GM20000 (cell line): ENCODE results near the gene ITGB1BP1.
"Not testable (repeated sequence)": the region's sequence is repeated elsewhere in the genome, so short reads cannot be mapped to it uniquely, and the experiment has no call there.

Experiments
- DNase-seq: peaks from one replicate; pipeline ENCODE4 v3.0.0; 2012; ENCODE audit warnings: low spot score
- TF ChIP-seq, protein P1 (sequence below): IDR thresholded peaks from 2 replicates; pipeline ENCODE4 v1.5.1; 2012; ENCODE audit warnings: mild to moderate bottlenecking, control low read depth; ENCODE audit errors: extremely low read depth, missing control alignments

The ITGB1BP1 gene

DNA sequence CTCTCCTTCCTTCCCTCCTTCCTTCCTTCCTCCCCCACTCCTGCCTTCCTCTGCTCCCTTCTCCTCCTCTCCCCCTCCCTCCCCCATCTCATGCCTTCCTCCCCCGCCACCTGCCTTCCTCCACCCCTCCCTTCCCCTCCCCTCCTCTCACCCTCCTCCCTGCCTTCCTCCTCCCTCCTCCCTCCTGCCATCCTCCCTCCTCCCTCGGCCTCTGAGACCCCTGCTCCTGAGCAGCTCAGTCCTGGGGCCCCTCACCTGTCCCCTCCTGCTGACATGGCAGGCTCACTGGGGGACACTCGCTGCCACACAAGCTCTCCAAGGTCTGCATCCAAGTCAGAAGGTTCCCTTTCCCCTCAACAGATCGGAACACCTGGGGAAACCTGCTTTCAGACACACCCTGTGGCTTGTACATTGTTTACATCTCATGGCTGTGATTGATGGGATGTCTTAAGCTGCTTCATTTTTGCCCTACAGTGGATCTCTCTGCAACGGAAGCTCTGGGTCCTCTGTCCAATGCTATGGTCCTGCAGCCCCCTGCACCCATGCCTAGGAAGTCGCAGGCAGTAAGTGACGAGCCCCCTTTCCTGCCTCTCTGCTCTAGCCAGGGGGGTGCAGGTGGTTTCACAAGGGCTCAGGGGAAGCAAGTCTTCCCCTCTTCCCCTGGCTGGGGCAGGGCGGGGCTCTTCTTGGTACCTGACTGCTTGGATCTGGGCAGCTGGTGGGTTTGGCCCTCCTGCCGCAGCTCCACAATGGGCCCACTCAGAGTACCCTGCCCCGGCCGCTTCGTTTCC is 22.9 kb downstream of the ITGB1BP1 start:
- TF ChIP-seq, protein P1, sequence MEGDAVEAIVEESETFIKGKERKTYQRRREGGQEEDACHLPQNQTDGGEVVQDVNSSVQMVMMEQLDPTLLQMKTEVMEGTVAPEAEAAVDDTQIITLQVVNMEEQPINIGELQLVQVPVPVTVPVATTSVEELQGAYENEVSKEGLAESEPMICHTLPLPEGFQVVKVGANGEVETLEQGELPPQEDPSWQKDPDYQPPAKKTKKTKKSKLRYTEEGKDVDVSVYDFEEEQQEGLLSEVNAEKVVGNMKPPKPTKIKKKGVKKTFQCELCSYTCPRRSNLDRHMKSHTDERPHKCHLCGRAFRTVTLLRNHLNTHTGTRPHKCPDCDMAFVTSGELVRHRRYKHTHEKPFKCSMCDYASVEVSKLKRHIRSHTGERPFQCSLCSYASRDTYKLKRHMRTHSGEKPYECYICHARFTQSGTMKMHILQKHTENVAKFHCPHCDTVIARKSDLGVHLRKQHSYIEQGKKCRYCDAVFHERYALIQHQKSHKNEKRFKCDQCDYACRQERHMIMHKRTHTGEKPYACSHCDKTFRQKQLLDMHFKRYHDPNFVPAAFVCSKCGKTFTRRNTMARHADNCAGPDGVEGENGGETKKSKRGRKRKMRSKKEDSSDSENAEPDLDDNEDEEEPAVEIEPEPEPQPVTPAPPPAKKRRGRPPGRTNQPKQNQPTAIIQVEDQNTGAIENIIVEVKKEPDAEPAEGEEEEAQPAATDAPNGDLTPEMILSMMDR, result no peak
- DNase-seq, result no peak

DNA sequence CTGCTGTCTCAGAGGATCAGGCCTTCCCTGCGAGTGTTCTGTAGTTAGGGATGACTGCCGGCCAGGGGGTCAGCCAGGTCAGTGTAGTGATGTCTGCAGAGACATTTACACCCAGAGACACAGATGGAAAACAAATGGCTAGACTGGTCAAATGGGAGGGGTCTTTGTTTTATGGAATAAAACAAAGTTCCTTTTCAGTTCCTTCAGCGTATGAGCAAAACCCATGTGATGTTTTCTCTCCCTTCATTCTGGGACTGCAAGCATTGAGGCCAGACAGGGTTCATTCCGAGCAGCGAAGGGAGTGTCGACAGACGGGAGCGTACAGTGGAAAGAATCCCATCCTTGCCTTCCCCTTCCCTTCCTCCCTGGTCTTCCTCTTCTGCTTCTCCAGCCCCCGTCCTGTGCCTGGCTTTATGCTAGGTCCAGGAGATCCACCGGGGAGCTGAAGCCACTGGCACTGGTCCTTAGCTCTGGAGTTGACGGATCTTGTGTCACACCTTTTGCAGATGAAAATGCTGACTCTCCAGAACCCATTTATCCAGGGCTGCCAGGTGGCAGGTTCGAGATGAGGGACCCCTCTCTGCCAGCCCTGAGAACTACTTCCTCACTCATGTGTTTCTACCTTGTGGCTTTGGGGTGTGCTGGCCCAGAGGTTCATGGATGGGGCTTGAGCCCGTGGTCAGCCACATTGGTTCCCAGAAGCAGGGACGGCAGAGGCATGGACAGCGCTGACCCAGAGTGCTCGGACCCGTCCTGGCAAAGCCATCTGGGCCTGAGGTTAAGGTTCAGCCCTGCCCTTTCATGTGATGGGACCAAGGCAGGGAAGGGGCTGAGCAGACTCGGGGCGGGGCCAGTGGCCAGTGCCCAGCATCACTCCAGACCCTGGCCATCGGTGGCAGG is 24.2 kb downstream of the ITGB1BP1 start:
- TF ChIP-seq, protein P1, result no peak
- DNase-seq, result no peak

DNA sequence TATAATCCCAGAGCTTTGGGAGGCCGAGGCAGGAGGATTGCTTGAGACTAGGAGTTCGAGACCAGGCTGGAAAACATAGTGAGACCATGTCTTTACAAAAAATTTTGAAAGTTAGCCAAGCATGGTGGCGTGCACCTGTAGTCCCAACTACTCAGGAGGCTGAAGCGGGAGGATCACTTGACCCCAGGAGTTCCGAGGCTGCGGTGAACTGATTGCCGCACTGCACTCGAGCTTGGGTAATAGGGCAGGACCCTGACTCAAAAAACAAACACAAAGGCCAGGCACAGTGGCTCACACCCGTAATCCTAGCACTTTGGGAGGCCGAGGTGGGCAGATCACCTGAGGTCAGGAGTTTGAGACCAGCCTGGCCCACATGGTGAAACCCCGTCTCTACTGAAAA is 25.1 kb downstream of the ITGB1BP1 start:
- not testable (repeated sequence) for DNase-seq

DNA sequence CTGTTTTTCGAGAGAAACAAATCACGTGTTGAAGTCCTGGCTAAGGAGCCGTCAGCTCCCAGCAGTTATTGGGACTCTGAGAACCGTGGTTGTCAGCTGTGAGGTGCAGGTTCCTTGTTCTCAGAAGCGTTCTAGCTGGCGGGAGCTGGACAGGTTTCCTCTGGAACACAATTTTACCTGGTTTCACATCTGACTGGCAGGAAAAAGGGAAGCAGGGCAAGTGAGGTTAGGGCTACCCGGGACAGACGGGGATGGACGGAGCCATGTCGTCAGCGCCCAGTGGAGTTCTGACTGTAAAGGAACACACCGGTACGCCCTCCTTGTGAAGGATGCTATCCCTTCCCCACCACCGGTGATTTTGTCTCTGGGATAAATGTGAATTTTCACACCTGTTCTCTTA is 26.1 kb downstream of the ITGB1BP1 start:
- TF ChIP-seq, protein P1, result no peak
- no peak for DNase-seq

DNA sequence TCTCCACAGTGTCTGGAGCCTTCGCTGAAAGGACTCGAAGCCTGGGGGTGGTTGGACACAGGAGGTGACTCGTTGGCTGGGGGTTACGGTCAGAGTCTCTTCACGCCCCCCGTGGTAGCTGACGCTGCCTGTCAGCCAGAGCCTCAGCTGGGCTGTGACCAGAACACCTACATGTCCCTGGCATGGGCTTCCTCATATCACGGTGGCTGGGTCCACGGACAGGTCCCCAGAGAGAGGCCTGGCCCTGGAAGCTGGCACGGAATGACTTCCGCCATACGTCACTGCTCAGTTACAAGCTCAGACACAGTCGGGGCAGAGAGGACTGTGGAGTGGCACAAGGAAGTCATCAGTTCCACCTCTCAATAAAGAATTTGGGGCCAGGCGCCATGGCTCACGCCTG is 28.5 kb downstream of the ITGB1BP1 start:
- TF ChIP-seq, protein P1, result no peak
- no peak for DNase-seq

DNA sequence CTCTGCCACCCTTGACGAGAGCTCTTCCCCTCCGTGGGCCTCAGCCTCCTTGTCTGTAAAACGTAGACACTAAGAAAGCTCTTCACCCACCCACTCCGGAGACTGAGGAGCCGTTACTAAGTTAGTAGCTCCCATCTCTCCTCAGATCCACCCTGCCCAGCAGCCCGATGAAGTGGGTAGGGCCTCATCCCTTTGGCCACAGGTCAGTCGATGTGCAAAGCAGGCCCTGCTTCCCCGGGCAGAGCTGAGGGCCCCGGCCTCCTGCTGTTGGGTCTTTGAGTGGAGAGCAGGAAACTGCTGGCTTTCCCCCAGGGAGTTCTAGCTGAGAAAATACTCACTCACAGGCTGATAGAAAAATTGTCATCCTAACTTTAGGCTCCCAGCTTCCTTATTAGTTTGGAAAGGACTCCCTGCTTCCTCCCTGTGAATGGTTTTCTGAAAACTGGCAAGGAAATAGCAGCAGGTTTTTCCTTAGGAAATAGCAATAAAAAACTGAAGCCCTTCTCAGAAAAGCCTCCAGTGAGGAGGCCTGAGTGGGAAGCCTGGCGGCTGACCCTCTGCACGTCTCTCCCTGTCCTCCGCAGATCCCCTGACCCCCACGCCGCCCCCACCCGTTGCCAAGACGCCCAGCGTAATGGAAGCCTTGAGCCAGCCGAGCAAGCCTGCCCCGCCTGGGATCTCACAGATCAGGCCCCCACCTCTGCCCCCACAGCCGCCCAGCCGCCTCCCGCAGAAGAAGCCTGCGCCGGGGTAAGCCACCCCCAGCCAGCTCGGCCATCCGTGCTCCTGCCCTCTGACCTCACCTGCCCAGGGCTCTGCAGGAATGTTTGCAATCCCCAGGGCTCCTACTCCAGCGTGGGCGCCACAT is 30.2 kb downstream of the ITGB1BP1 start:
- TF ChIP-seq, protein P1, result no peak

DNA sequence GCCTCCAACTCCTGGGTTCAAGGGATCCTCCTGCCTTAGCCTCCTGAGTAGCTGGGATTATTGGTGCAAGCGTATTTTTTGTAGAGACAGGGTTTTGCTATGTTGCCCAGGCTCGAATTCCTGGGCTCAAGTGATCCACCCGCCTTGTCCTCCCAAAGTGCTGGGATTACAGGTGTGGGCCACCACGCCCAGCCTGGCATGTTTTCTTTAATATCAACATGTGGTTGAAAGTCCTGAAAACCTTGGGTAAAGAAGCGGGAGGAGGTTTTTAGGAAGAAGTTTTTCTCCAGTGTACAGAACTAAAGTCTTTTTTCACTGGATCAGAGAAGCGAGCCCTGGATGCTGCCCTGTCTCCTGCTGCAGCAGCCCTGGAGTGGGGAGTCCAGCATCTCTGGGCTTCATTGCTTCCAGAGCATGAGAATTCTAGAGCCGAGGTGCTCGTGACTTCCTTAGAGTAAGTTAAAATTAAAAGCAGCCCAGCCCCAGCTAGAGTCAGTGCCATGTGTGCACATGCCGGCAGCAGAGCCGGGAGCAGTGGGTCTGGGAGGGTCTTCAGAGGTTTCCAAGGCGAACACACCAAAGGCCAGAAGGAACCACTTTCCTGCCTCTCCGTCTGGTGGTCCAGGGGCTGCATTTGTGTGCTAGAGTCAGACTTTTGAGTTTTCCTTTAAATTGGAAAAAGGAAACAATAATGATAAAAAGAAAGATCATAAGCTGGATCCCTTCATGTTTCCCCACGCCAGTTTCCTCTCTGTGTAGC is 31.2 kb downstream of the ITGB1BP1 start:
- no peak for DNase-seq
- TF ChIP-seq, protein P1, result no peak

More for the DNA sequence above, 30.2 kb downstream of the ITGB1BP1 start:
- DNase-seq, result no peak
